Measurements from ENCODE around the gene CAPN13.

CAPN13 gene

GRCh38 chr2:30765876-30766470, 41.3 kb downstream of the CAPN13 start:
- H3K4me3 ChIP-seq (ENCODE audit: low read length) = no peak overlapping the region
- DNase-seq (ENCODE audit: low read depth) = no peak
- TF ChIP-seq CTCF (IDR thresholded peaks at IDR 0.05; ENCODE audit: insufficient read depth, low read depth, low read length, missing control alignments) = no peak

DNA sequence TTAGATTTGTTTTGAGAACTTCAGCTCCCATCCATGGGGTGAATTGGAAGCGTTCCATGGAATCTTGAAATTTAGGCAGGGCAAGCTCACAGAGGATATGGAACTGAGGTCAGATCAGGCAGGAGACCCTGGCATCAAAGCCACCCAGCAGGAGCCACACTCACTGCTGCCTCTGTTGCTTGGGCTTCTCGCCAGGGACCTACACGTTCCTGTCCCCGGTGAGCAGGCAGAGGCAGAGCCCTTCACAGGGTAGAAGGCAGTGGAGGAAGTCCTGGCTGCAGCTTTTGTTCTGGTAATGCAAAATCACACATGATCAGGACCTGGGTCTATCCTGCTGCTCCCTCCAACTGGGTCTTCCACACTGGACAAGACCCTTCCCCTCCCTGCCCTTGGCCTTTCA, 42.1 kb downstream of the CAPN13 start:
- no peak for DNase-seq (ENCODE audit: low read depth)
- no peak overlapping the region for H3K4me3 ChIP-seq (ENCODE audit: low read length)
- TF ChIP-seq CTCF (IDR thresholded peaks at IDR 0.05; ENCODE audit: insufficient read depth, low read depth, low read length, missing control alignments) = no peak

DNA sequence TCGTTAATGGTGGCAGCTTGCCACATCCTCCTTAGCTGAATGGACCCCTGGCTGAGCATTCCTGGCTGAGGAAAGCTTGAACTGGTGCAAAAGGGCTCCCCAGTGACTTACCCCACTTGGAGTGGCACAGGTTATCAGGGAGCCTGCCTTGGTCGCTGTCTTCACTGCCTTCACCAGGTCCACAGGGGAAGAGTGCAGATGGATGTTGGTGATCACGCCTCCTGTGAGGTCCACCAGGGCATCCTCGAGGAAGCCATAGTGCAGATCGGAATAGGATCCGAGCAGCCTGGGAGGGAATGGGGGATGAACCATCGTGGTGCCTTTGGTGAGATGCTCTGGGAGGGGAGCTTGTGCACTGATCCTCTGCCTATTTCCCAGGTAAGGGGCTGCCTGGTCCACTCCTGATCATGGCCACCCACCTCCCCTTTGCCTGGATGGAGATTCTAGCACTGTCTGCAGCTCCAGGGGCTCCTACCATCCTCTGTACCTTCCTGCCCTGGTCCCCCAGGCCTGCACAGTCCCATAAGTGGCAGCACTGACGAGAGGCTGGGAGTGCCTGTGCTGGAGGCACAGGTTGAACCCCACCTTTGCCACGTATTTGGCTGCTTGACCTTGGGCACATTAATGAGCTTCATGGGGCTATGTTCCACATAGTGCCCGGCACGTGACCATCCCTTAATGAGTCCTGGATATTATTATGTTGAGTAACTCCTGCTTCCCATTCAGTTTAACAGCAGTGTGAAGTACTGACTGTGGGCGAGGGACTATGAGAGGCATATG, 43.0 kb downstream of the CAPN13 start:
- no peak for TF ChIP-seq CTCF (IDR thresholded peaks at IDR 0.05; ENCODE audit: insufficient read depth, low read depth, low read length, missing control alignments)
- DNase-seq (ENCODE audit: low read depth) = no peak
- H3K4me3 ChIP-seq (ENCODE audit: low read length) = no peak overlapping the region

DNA sequence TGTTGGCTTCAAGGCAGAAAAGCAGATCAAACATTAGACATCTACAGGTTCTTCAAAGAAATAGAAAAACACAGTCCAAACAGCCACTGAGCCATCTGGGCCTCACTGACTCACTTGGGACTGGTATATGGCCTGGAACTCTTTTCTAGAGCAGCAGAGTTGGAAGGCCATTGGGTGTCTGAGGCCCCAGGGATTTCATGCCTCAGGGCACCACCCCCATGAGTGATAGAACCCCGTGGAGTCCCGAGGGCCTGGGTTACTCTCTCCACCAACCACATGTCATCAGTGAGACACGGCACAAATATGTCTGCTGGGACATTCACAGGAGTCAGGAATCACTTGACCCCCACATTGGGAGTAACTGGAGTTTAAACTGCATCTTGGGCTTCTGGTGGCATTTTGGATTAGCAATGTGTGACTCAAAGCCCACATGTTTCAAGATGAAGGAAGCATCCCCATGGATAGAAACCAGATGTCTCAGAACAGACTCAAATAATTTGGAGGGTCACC, 44.0 kb downstream of the CAPN13 start:
- no peak for DNase-seq (ENCODE audit: low read depth)
- TF ChIP-seq CTCF (IDR thresholded peaks at IDR 0.05; ENCODE audit: insufficient read depth, low read depth, low read length, missing control alignments) = no peak
- H3K4me3 ChIP-seq (ENCODE audit: low read length) = no peak overlapping the region

GRCh38 chr2:30761226-30761625, 46.0 kb downstream of the CAPN13 start:
- no peak for TF ChIP-seq CTCF (IDR thresholded peaks at IDR 0.05; ENCODE audit: insufficient read depth, low read depth, low read length, missing control alignments)
- no peak overlapping the region for H3K4me3 ChIP-seq (ENCODE audit: low read length)
- no peak for DNase-seq (ENCODE audit: low read depth)

- no peak for DNase-seq (ENCODE audit: low read depth)
- no peak overlapping the region for H3K4me3 ChIP-seq (ENCODE audit: low read length)
- no peak for TF ChIP-seq CTCF (IDR thresholded peaks at IDR 0.05; ENCODE audit: insufficient read depth, low read depth, low read length, missing control alignments)
These were observed 47.8 kb downstream of the CAPN13 start for GRCh38 chr2:30759481-30759880.
